Right ventricle myocardium superior (tissue), 1 donor: ENCODE results near the gene ADGRA3. TPM values are rescaled to one million over a fixed set of nuclear protein-coding genes. Genes with fewer than 3 reads are reported as not detected.

Source experiments
- ATAC-seq: fragments of 200-7000 bp; cut with Tn5 transposase; one replicate; pipeline ENCODE4 v1.9.1; 2020; ENCODE audit warnings: mild to moderate bottlenecking; ENCODE audit not compliant: poor library complexity
- DNase-seq: peaks from one replicate; pipeline ENCODE4 v3.0.0-alpha.2; 2020
- intact Hi-C: fragments of 100-400 bp; cut with DNase I; formaldehyde crosslinking; loops from one replicate; pipeline ENCODE4 v1.11.2; 2022
- total RNA-seq: library from RNA; stranded (reverse); fragmentation: NEBNext Ultra II Directional; extraction: Animal tissue kit (Norgen Biotek cat#: 25700); gene quantifications from one replicate; pipeline ENCODE4 v1.2.1, GENCODE V29; 2021
- donor health status: DM: no; HTN: yes; CAD: no; lungs with severe emphysema.

Gene ADGRA3
- total RNA-seq, 1 donor from 2014 or later: 34.3 TPM

DNA sequence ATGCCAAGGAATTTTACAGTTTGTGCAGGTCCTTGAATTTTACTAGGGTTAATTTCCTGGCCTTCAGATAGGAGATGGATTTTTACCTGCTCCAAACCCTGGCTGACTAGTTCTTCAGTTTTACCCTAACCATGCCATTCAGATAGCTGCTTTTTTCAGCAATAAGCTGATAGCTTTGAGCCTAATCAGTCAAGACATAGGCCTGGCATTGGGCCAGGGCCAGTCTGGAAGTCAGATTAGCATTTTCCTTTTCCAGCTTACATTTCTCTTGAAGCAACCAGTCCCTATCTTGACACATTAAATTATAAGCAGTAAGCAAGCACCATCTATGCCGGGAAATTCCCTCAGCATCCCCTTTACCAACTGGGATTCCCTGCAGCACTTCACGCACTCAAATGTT lies 177.1 kb downstream of the ADGRA3 start:
- intact Hi-C loops: no loop called here
- ATAC-seq (no peak), DNase-seq (no peak)

Other genes starting within 250 kb of the ADGRA3 start
- not detected for gene GBA3, start 176.9 kb upstream of the ADGRA3 start, total RNA-seq